OCI-LY3 (cell line): ENCODE data around the gene UNC5B.

Experiments
- EZH2phosphoT487 ChIP-seq: fragments of 200-600 bp; shearing (Covaris generic); IDR thresholded peaks from 2 replicates; pipeline ENCODE4 v1.6.1; 2018; ENCODE audit warnings: antibody characterized with exemption, mixed run types, low read depth
- TF ChIP-seq, protein P1 (sequence below): fragments of 200-600, 300-600 bp; sonication (generic); IDR thresholded peaks from 2 replicates; pipeline ENCODE4 v1.5.1; 2014; ENCODE audit warnings: antibody characterized with exemption, low read length, low read depth

DNA sequence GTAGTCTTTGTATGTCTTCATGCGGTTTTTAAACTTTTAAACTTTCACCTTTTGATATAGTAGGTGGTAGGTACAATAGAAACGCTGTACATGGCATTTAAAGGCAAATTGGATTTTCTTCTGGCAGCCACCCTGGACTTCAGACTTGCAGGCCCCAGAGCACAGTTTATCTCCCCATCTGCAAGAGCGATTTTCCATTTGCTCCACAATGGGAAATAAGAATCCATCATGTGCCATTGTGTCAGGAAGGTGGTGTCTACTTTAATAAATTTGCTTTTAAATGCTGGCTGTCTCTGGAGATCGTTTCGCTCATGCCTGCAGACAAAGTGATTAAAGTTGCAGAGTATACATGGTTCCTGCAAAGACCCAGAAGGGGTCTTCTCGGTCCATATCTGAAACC is 38.9 kb downstream of the UNC5B start:
- TF ChIP-seq EZH2phosphoT487, result no peak
- TF ChIP-seq, protein P1, sequence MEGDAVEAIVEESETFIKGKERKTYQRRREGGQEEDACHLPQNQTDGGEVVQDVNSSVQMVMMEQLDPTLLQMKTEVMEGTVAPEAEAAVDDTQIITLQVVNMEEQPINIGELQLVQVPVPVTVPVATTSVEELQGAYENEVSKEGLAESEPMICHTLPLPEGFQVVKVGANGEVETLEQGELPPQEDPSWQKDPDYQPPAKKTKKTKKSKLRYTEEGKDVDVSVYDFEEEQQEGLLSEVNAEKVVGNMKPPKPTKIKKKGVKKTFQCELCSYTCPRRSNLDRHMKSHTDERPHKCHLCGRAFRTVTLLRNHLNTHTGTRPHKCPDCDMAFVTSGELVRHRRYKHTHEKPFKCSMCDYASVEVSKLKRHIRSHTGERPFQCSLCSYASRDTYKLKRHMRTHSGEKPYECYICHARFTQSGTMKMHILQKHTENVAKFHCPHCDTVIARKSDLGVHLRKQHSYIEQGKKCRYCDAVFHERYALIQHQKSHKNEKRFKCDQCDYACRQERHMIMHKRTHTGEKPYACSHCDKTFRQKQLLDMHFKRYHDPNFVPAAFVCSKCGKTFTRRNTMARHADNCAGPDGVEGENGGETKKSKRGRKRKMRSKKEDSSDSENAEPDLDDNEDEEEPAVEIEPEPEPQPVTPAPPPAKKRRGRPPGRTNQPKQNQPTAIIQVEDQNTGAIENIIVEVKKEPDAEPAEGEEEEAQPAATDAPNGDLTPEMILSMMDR, result no peak
